ENCODE results near the gene FGFR3.

- TF ChIP-seq POLR2AphosphoS5 (IDR thresholded peaks at IDR 0.05; ENCODE audit: low read depth, low read length) (no peak), POLR2A (IDR thresholded peaks at IDR 0.05; ENCODE audit: low read depth, low read length) (no peak)
These were observed 61.7 kb downstream of the FGFR3 start for GRCh38 chr4:1854752-1855151.

Measured in GM12892 (cell line).